K562 treated with DMSO at 1 percent for 4 hours (cell line): Measurements from ENCODE around the gene TMEM272. TPM values are rescaled to one million over a fixed set of nuclear protein-coding genes. Genes with fewer than 3 reads are reported as not detected.

Experiments used
- total RNA-seq: library from RNA; unstranded; fragments of 300-600 nt; gene quantifications from 2 replicates; pipeline ENCODE4 v1.2.3, GENCODE V29; 2022; ENCODE audit not compliant: insufficient read depth

Gene TMEM272, protein sequence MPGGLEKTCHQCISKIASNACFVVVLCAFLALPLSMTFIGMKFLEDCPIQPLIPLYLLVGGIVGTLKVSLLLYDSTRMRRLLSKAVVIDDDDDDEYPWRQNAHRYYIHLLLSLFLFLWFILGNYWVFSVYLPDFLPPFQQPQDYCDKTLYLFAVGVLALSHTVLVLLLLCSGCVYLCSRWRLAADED
- not detected in 2 replicates for total RNA-seq

DNA sequence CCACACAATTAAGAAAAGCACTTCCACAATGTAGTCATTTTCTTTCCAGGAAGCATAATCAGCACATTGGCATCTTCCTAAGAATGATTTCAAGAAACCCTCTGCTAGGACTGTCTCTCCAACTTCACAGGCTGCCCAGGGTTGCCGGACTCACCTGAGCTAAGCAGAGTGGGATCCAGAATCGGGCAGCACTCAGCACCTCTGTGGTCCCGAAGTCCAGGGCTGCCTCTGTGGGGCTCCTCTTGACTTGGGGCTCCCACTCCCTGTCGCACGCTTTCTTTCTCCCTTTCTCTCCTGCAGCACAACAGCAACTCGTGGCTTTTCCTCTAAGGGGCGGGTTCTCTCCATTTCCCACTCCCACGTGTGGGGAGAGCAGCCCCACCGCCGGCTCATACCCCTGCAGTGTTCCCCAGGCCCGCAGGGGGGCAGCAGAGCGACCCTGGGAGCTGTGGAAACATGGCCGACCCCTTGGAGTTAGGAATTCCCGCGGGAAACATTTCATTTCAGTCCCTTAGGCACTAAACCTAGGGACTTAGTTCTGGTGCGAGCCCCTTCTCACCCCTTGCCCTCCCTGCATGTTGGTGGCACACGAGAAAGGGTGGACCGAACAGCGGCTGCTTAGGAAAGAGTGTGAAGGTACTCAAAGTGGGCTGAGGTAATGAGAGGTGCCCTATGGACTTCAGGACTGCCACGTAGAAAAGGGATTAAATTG is at the start of gene TMEM272:
TSS of gene TMEM272 (minus strand) at position 316 of the 712 bp plus-strand sequence. CDS start 6,647 bp downstream, outside the sequence.

DNA sequence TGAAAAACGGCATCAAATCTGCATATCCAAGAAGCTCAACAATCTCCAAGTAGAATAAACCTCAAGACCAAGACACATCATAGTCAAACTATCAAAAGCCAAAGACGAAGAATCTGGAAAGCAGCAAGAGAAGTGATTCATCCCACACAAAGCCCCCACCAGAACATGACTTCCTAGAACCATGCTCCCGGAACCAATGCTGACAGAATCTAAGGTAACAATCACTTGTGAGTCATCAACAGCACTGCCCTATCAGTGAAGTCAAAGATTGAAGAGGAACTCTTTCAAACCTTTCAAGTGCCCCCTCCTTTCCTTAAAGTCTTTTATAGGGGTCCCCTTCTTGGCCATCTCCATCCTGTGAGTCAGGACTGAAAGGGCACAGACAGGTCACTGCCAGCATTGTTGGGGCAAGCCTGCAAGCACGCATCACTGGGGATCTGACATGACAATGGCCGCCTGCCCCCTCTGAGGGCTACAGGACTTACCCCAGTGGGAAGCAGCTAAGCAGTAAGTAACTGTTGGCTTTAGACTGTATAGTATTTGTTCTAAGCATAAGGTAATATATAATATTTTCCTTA is 16.8 kb upstream of the TMEM272 start, which contains the start of gene CCDC70:
TSS of gene CCDC70 (plus strand) at position 247 of the 578 bp plus-strand sequence. CDS start 3,443 bp downstream, outside the sequence.

DNA sequence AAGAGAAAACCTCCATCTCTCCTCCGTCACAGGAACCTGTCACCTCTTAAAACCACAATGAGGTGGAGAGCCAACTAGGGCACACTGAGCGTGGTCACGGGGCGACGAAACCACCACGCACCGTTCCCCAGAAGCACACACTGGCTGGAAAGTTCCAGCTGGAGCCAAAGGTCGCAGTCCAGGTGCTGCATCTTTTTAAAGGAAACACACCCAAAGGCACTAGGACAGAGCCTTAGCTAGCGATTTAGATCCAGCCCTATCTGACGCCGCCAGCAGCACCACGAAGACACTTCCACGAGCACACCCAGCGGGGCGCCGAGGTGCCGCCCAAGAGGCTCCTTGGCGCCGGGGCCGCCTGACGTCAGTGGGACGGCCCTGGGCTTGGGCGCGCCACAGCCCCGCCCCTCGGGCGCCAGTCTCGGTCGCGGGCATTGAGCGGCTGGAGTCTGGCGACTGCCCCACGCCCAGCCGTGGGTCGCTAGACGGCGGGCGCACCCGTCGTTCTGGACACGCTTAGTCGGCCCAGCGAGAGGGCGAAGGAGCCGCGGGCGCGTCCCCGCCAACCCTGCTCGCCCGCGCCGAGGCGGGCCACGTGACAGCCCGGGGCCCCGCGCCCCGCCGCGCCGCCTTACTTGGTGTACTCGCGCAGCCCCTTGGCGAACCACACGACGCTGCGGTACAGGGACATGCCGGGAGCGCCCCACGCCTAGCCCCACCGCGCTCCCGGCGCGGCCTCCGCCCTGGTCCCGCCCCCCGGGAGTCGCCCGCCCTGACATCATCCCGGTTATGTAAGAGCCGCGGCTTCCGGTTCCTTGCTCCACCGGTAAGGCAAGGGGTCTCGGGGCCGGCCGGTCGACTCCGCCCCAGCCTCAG is 41.3 kb downstream of the TMEM272 start, which contains the start of gene DHRS12:
TSS of gene DHRS12 (minus strand) at position 742 of the 873 bp plus-strand sequence. CDS start 4,504 bp downstream, outside the sequence.

Other genes starting within 250 kb of the TMEM272 start
- gene DHRS12, start 41.0 kb downstream of the TMEM272 start, total RNA-seq = 1.4 and 2.1 TPM in 2 replicates
- gene CCDC70, start 16.8 kb upstream of the TMEM272 start, total RNA-seq = not detected in 2 replicates
- 7.8 and 8.9 TPM in 2 replicates for gene ATP7B, start 166.3 kb upstream of the TMEM272 start, total RNA-seq
- 4.4 and 7.4 TPM in 2 replicates for gene ALG11, start 167.2 kb upstream of the TMEM272 start, total RNA-seq
- 5.6 and 5.9 TPM in 2 replicates for gene UTP14C, start 179.5 kb upstream of the TMEM272 start, total RNA-seq